CD14-positive monocyte (primary cell): ENCODE results near the gene CDH13. TPM values are rescaled to one million over a fixed set of nuclear protein-coding genes. Genes with fewer than 3 reads are reported as not detected.

Experiments
- DNase-seq, 3 donors: peaks; one replicate each; pipeline ENCODE4 v3.0.0-alpha.2; 2011 to 2022
- H2AFZ ChIP-seq: 2 replicates; pipeline ENCODE4 v1.6.0; 2012; ENCODE audit warnings: mild to moderate bottlenecking, low read depth, low read length, inconsistent platforms; ENCODE audit not compliant: insufficient read depth, poor library complexity, severe bottlenecking
- H3K27ac ChIP-seq, 2 donors: 1 replicate in 1 of 2; 2 replicates in 1 of 2; pipeline ENCODE4 v1.5.1; 2012 to 2013; ENCODE audit warnings: low read length in 2 of 2, control low read depth in 1 of 2, inconsistent platforms in 1 of 2, low read depth in 1 of 2, mild to moderate bottlenecking in 1 of 2
- H3K27me3 ChIP-seq, 2 donors: one replicate each; pipeline versions ENCODE4 v1.6.0 to v1.6.1; 2011 to 2013; ENCODE audit warnings: low read length in 2 of 2; ENCODE audit not compliant: control insufficient read depth in 2 of 2, insufficient read depth in 2 of 2
- H3K36me3 ChIP-seq, 2 donors: replicated peaks in 1 of 2; 1 replicate in 1 of 2; 2 replicates in 1 of 2; pipeline versions ENCODE4 v1.5.1 to v1.6.1; 2012 to 2013; ENCODE audit warnings: low read length in 2 of 2, control low read depth in 1 of 2, inconsistent platforms in 1 of 2, mild to moderate bottlenecking in 1 of 2; ENCODE audit not compliant: insufficient read depth in 2 of 2, control insufficient read depth in 1 of 2
- H3K4me1 ChIP-seq, 2 donors: 1 replicate in 1 of 2; 2 replicates in 1 of 2; pipeline versions ENCODE4 v1.5.1 to v1.6.1; 2012 to 2013; ENCODE audit warnings: low read length in 2 of 2, control low read depth in 1 of 2, inconsistent platforms in 1 of 2, mild to moderate bottlenecking in 1 of 2, moderate library complexity in 1 of 2; ENCODE audit not compliant: insufficient read depth in 2 of 2, control insufficient read depth in 1 of 2
- H3K4me2 ChIP-seq: replicated peaks from 2 replicates; pipeline ENCODE3; 2012; ENCODE audit warnings: low read length, moderate library complexity, mild to moderate bottlenecking; ENCODE audit not compliant: poor library complexity, severe bottlenecking; ENCODE audit errors: extremely low read depth
- H3K4me3 ChIP-seq, 3 experiments: fragments of 200-600 bp in 1 of 3; sonication (generic) in 1 of 3; replicated peaks in 1 of 3; 1 replicate in 2 of 3; 2 replicates in 1 of 3; pipeline ENCODE4 v1.5.1; 2011 to 2013; ENCODE audit warnings: low read length in 3 of 3, mild to moderate bottlenecking in 3 of 3, control low read depth in 2 of 3, low read depth in 2 of 3, inconsistent platforms in 1 of 3, moderate library complexity in 1 of 3
- H3K79me2 ChIP-seq: 2 replicates; pipeline ENCODE4 v1.6.0; 2012; ENCODE audit warnings: mild to moderate bottlenecking, control low read depth, inconsistent platforms, low read length, moderate library complexity; ENCODE audit not compliant: insufficient read depth
- H3K9ac ChIP-seq: 2 replicates; pipeline ENCODE4 v1.6.0; 2017; ENCODE audit warnings: low read length, mild to moderate bottlenecking; ENCODE audit not compliant: insufficient read depth, poor library complexity, severe bottlenecking
- H3K9me3 ChIP-seq, 2 donors: replicated peaks in 1 of 2; 1 replicate in 1 of 2; 2 replicates in 1 of 2; pipeline versions ENCODE4 v1.5.1 to v1.6.1; 2012 to 2013; ENCODE audit warnings: low read length in 2 of 2, control low read depth in 1 of 2; ENCODE audit not compliant: control insufficient read depth in 1 of 2, insufficient read depth in 1 of 2
- H4K20me1 ChIP-seq: 2 replicates; pipeline ENCODE4 v1.6.0; 2012; ENCODE audit warnings: mild to moderate bottlenecking, low read length, control low read depth, moderate library complexity; ENCODE audit not compliant: insufficient read depth
- H3K27ac Mint-ChIP-seq, 7 donors: one replicate each; pipeline ENCODE4 v1.8.0; 2020; ENCODE audit warnings: mild to moderate bottlenecking in 7 of 7, mixed read lengths in 7 of 7, moderate library complexity in 6 of 7, inconsistent platforms in 2 of 7
- H3K27me3 Mint-ChIP-seq, 3 donors: one replicate each; pipeline ENCODE4 v1.8.0; 2021 to 2022; ENCODE audit warnings: low read depth in 3 of 3, mild to moderate bottlenecking in 3 of 3, mixed read lengths in 3 of 3, moderate library complexity in 3 of 3, inconsistent platforms in 1 of 3
- H3K36me3 Mint-ChIP-seq, 2 donors: one replicate each; pipeline ENCODE4 v1.8.0; 2020; ENCODE audit warnings: mixed read lengths in 2 of 2, inconsistent platforms in 1 of 2, mild to moderate bottlenecking in 1 of 2
- H3K4me1 Mint-ChIP-seq: one replicate; pipeline ENCODE4 v1.8.0; 2020; ENCODE audit warnings: mild to moderate bottlenecking, mixed read lengths
- H3K4me3 Mint-ChIP-seq, 2 donors: one replicate each; pipeline ENCODE4 v1.8.0; 2020; ENCODE audit warnings: mild to moderate bottlenecking in 2 of 2, mixed read lengths in 2 of 2, moderate library complexity in 1 of 2
- H3K9me3 Mint-ChIP-seq, 7 donors: one replicate each; pipeline ENCODE4 v1.8.0; 2020 to 2022; ENCODE audit warnings: mixed read lengths in 7 of 7, mild to moderate bottlenecking in 6 of 7, moderate library complexity in 6 of 7, inconsistent platforms in 2 of 7
- CTCF ChIP-seq: fragments of 200-600 bp; IDR thresholded peaks from one replicate; pipeline ENCODE4 v1.8.0; 2022; ENCODE audit warnings: antibody characterized with exemption, mild to moderate bottlenecking
- WGBS: methylation state at CpG from one replicate; pipeline ENCODE4 v1.1.5; 2013; ENCODE audit warnings: missing lambda C conversion rate; ENCODE audit not compliant: insufficient coverage; 5-methylcytosine and 5-hydroxymethylcytosine counted together
- intact Hi-C, 2 donors: fragments of 100-400 bp; cut with micrococcal nuclease; formaldehyde crosslinking; loops; one replicate each; pipeline versions ENCODE4 v1.15.0 to v1.15.1; 2023
- polyA plus RNA-seq, 3 donors: library from polyadenylated mRNA; depleted of rRNA in 1 of 3; unstranded in 2 of 3; stranded (reverse) in 1 of 3; fragments of 300-500 nt in 2 of 3; fragments of >200 nt in 1 of 3; fragmentation: Illumina TruSeq in 2 of 3; gene quantifications; 1 replicate in 2 of 3; 2 replicates in 1 of 3; pipeline ENCODE4 v1.2.3, GENCODE V29; 2012 to 2021

Gene CDH13
- polyA plus RNA-seq, 3 donors = 0.13 to 0.19 TPM; not detected in 1

GRCh38 chr16:82713778-82714177 is 87.0 kb downstream of the CDH13 start:
- Histone ChIP-seq H3K4me1 (no peaks in the 10 kb centered on the region), H3K9ac (no peak overlapping the region), H3K4me2 (no peak overlapping the region), H3K9me3 (no peaks in the 10 kb centered on the region), H3K79me2 (no peaks in the 10 kb centered on the region), H3K27me3 (no peaks in the 10 kb centered on the region), H3K36me3 (no peaks in the 10 kb centered on the region), H3K27ac (no peak overlapping the region), H3K4me3 (no peak overlapping the region), H2AFZ (no peak overlapping the region), H4K20me1 (no peaks in the 10 kb centered on the region)
- TF ChIP-seq CTCF = no peak
- intact Hi-C loops = no loop called here
- H3K36me3 Mint-ChIP-seq = no peaks in the 10 kb centered on the region
- no peak overlapping the region for H3K27ac Mint-ChIP-seq
- no peaks in the 10 kb centered on the region for H3K4me1 Mint-ChIP-seq
- H3K4me3 Mint-ChIP-seq = no peak overlapping the region
- WGBS = 88% methylated on average over 3 of the region's 4 CpGs
- DNase-seq = no peak
- peaks cover 1 to 3% (median 1%) of the 10 kb centered on the region in 3 donors for H3K27me3 Mint-ChIP-seq
- peaks cover 0 to 2% (median 0%) of the 10 kb centered on the region in 7 donors for H3K9me3 Mint-ChIP-seq

GRCh38 chr16:82715160-82715559 is 88.4 kb downstream of the CDH13 start:
- no peak for DNase-seq
- no peak overlapping the region for H3K27ac Mint-ChIP-seq
- Histone ChIP-seq H3K4me3 (no peak overlapping the region), H4K20me1 (no peaks in the 10 kb centered on the region), H3K9me3 (no peaks in the 10 kb centered on the region), H3K36me3 (no peaks in the 10 kb centered on the region), H3K27me3 (no peaks in the 10 kb centered on the region), H2AFZ (no peak overlapping the region), H3K4me1 (no peaks in the 10 kb centered on the region), H3K79me2 (no peaks in the 10 kb centered on the region), H3K27ac (no peak overlapping the region), H3K9ac (no peak overlapping the region), H3K4me2 (no peak overlapping the region)
- H3K4me3 Mint-ChIP-seq = no peak overlapping the region
- WGBS = 88% methylated on average over 4 of the region's 8 CpGs
- H3K4me1 Mint-ChIP-seq = no peaks in the 10 kb centered on the region
- H3K27me3 Mint-ChIP-seq = peaks cover 1 to 3% (median 1%) of the 10 kb centered on the region in 3 donors
- H3K36me3 Mint-ChIP-seq = no peaks in the 10 kb centered on the region
- TF ChIP-seq CTCF = no peak
- peaks cover 0 to 2% (median 0%) of the 10 kb centered on the region in 7 donors for H3K9me3 Mint-ChIP-seq
- intact Hi-C loops = no loop called here
